Retinal pigment epithelial cell (primary cell): ENCODE results near the gene RARRES2.
"Not testable (repeated sequence)": the region's sequence is repeated elsewhere in the genome, so short reads cannot be mapped to it uniquely, and the experiment has no call there.

Experiments
- DNase-seq: peaks from one replicate; pipeline ENCODE4 v3.0.0-alpha.2; 2010; ENCODE audit warnings: low read depth
- H3K4me3 ChIP-seq: 2 replicates; pipeline ENCODE4 v1.5.1; 2011; ENCODE audit warnings: mild to moderate bottlenecking, low read length, control low read depth, moderate library complexity
- CTCF ChIP-seq: conservative IDR thresholded peaks from 2 replicates; pipeline ENCODE4 v1.5.1; 2011; ENCODE audit warnings: low read depth, low read length, control low read depth, inconsistent platforms

RARRES2 gene

DNA sequence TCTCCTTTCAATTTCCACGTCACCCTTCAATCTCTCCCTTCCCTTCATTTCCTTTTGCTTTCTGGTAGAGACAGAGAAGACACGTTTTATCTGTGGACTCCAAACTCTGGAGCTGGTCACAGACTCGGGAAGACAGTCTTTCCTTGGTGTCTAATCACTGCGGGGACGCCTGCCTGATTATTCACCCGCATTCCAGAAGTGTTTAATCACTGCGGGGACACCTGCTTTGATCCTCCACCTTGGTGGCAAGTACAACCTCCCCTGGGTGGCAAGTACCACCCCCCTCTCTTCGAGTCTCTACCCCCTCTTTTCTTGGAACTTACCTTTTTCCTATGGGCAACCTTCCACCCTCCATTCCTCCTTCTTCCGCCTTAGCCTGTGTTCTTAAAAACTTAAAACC, 33.5 kb downstream of the RARRES2 start:
- no peak for DNase-seq
- no peak for TF ChIP-seq CTCF
- no peak overlapping the region for H3K4me3 ChIP-seq

DNA sequence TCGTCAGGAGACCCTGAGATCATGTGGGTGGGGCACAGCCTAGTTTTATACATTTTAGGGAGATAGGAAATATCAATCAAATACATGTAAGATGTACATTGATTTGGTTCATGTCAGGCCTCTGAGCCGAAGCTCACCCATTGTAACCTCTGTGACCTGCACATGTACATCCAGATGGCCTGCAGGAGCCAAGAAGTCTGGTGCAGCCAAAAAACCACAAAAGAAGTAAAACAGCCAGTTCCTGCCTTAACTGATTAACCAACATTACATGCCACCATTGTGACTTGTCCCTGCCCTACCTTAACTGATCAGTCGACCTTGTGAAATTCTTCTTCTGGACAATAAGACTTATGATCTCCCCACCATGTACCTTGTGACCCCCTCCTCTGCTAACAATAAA, 34.3 kb downstream of the RARRES2 start:
- no peak overlapping the region for H3K4me3 ChIP-seq
- DNase-seq: no peak
- no peak for TF ChIP-seq CTCF

DNA sequence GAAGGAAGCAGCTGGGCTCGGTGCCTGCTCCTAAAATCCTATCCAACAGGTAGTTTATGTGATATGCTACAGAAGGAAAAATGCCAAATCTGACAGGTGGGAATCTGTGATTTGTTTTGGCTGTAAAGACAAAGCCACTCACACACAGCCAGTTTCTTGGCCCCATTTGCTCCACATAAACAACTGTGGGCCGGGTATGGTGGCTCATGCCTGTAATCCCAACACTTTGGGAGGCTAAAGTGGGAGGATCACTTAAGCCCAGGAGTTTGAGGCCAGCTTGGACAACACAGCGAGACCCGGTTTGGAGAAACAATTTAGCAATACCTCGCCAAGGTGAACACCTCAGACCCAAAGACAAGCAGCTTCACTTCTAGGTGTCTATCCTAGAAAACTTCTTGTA, 35.1 kb downstream of the RARRES2 start:
- not testable (repeated sequence) for H3K4me3 ChIP-seq, DNase-seq

GRCh38 chr7:150305903-150306284, 35.5 kb downstream of the RARRES2 start:
- H3K4me3 ChIP-seq, DNase-seq: not testable (repeated sequence)

GRCh38 chr7:150305259-150305902, 36.0 kb downstream of the RARRES2 start:
- DNase-seq, H3K4me3 ChIP-seq: not testable (repeated sequence)

- not testable (repeated sequence) for DNase-seq
Observed at GRCh38 chr7:150304499-150305258, 36.8 kb downstream of the RARRES2 start.

GRCh38 chr7:150302908-150303310, 38.5 kb downstream of the RARRES2 start:
- not testable (repeated sequence) for DNase-seq, H3K4me3 ChIP-seq

More at GRCh38 chr7:150304499-150305258, 36.8 kb downstream of the RARRES2 start:
- H3K4me3 ChIP-seq: not testable (repeated sequence)

DNA sequence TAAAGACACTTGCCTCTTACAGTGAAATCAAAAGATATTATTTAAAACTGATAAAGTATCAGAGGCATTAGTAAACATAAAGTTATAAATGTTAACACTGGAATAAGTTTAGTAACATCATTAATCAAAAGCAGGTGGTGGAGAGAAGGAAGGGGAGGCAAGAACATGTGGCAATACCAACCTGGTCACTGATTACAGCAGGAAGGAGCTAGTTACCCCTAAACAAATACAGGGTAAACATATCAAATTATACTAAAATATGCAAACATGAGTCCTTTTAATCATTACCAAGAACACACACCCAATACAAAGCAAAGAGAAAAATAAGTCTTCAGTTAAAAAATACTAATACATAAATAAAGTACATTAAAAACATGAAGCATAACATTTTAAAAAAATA, 43.5 kb downstream of the RARRES2 start:
- H3K4me3 ChIP-seq, DNase-seq: not testable (repeated sequence)

DNA sequence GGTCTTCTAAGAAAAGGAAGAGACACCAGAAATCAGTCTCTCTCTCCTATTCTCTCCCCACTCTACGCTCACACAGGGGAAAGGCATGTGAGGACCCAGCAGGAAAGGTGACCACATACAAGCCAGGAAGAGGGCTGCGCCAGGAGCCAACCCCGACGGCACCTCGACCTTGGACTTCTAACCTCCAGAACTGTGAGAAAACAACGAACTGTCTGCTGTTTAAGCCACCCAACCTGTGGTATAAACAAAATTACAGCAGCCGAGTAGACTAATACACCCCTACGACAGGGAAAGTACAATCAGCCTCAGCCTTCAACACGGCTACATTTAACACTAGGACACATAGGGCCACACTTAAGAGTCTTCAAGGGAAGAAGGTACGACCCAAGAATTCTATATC, 44.6 kb downstream of the RARRES2 start:
- H3K4me3 ChIP-seq: not testable (repeated sequence)

GRCh38 chr7:150295614-150296013, 45.8 kb downstream of the RARRES2 start:
- DNase-seq, H3K4me3 ChIP-seq: not testable (repeated sequence)

More for the DNA sequence above, 44.6 kb downstream of the RARRES2 start:
- not testable (repeated sequence) for DNase-seq

- not testable (repeated sequence) for H3K4me3 ChIP-seq, DNase-seq
Observed at GRCh38 chr7:150295027-150295426, 46.4 kb downstream of the RARRES2 start.

DNA sequence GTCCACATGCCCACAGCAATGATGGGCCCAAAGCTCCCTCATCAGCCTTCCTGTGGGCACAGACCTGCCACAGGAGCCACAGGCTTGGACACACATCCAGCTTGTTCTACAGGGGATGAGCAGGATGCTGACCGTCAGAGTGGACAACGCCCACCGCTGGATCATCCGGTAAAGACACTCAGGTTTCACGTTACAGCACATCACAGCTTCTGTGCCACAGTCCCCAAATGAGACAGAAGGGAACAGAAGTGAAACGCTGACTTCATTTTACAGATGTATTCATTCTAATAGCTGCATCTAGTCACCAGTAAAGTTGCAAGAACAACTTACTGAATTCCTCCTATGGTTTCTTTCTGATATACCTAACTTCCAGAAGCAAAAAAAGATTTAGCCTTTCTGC, 51.1 kb downstream of the RARRES2 start:
- not testable (repeated sequence) for H3K4me3 ChIP-seq, DNase-seq

- not testable (repeated sequence) for DNase-seq, H3K4me3 ChIP-seq
Observed at GRCh38 chr7:150288816-150289215, 52.6 kb downstream of the RARRES2 start.
